Gastrocnemius medialis (tissue), 4 donors: ENCODE measurements around the gene B4GAT1. TPM values are rescaled to one million over a fixed set of nuclear protein-coding genes. Genes with fewer than 3 reads are reported as not detected.

Experiments
- ATAC-seq, 2 donors: fragments of 150-250 bp; one replicate each; pipeline ENCODE4 v1.9.1; 2016
- DNase-seq, 2 donors: peaks; one replicate each; pipeline ENCODE4 v3.0.0-alpha.2; 2019
- H3K27ac ChIP-seq, 4 donors: fragments of 200-600 bp; sonication (generic); 1 replicate in 1 of 4; 2 replicates in 3 of 4; pipeline ENCODE4 v1.5.1; 2016 to 2018; ENCODE audit warnings: mild to moderate bottlenecking in 2 of 4, moderate library complexity in 1 of 4
- H3K27me3 ChIP-seq, 3 donors: fragments of 200-600 bp; sonication (generic) in 2 of 3; 1 replicate in 1 of 3; 2 replicates in 2 of 3; pipeline versions ENCODE4 v1.5.1 to v1.6.0; 2016 to 2019; ENCODE audit warnings: mild to moderate bottlenecking in 1 of 3, moderate library complexity in 1 of 3
- H3K36me3 ChIP-seq, 2 donors: fragments of 200-600 bp; sonication (generic) in 1 of 2; one replicate each; pipeline ENCODE4 v1.5.1; 2017 to 2018
- H3K4me1 ChIP-seq, 2 donors: fragments of 200-600 bp; sonication (generic) in 1 of 2; one replicate each; pipeline ENCODE4 v1.5.1; 2016 to 2017; ENCODE audit warnings: mild to moderate bottlenecking in 2 of 2
- H3K4me3 ChIP-seq, 4 donors: fragments of 200-600 bp; sonication (generic) in 3 of 4; 1 replicate in 1 of 4; 2 replicates in 3 of 4; pipeline ENCODE4 v1.5.1; 2016 to 2019; ENCODE audit warnings: mild to moderate bottlenecking in 2 of 4
- H3K9me3 ChIP-seq, 3 donors: fragments of 200-600 bp; sonication (generic) in 2 of 3; 1 replicate in 1 of 3; 2 replicates in 2 of 3; pipeline ENCODE4 v1.5.1; 2016 to 2019
- CTCF ChIP-seq, 5 experiments: fragments of 450-650 bp in 3 of 5; fragments of 200-600 bp in 2 of 5; sonication (generic) in 2 of 5; IDR thresholded peaks in 4 of 5; conservative IDR thresholded peaks in 1 of 5; 1 replicate in 4 of 5; 2 replicates in 1 of 5; pipeline ENCODE4 v1.5.1; 2016 to 2019; ENCODE audit warnings: antibody characterized with exemption in 5 of 5, mild to moderate bottlenecking in 3 of 5, moderate library complexity in 3 of 5
- POLR2A ChIP-seq, 2 donors: fragments of 450-650 bp; IDR thresholded peaks; one replicate each; pipeline ENCODE4 v1.6.1; 2017; ENCODE audit warnings: antibody characterized with exemption in 2 of 2, mild to moderate bottlenecking in 2 of 2, moderate library complexity in 2 of 2
- in situ Hi-C, 4 donors: fragments of 200-750 bp; cut with MboI; loops; one replicate each; pipeline versions ENCODE4 v1.15.0 to v1.8.0; 2017; ENCODE audit warnings: low sequenced_read_pairs in 4 of 4
- intact Hi-C: fragments of 100-400 bp; cut with DNase I; formaldehyde crosslinking; loops from one replicate; pipeline ENCODE4 v1.15.1; 2023; ENCODE audit warnings: low total_unique reads
- total RNA-seq, 4 donors: library from RNA; depleted of rRNA; stranded (reverse); fragments of >200 nt; gene quantifications; one replicate each; pipeline versions ENCODE4 v1.1.0 to v1.2.3, GENCODE V29; 2016

B4GAT1 gene
- total RNA-seq, 4 donors from 2014 or later = 30.3 to 59.7 (median 40.4) TPM

- Histone ChIP-seq H3K4me3 (no peak overlapping the region), H3K4me1 (peaks cover 21 to 30% of the 10 kb centered on the region in 2 donors), H3K9me3 (no peaks in the 10 kb centered on the region), H3K27ac (no peak overlapping the region), H3K27me3 (no peaks in the 10 kb centered on the region), H3K36me3 (no peaks in the 10 kb centered on the region)
- DNase-seq = no peak
- no peak for ATAC-seq
- TF ChIP-seq CTCF (IDR thresholded peaks at IDR 0.05 in 4 of 5, conservative IDR thresholded peaks at IDR 0.05 in 1 of 5) (no peak), POLR2A (IDR thresholded peaks at IDR 0.05) (no peak)
- in situ Hi-C loops = no loop called here
- intact Hi-C loops = no loop called here
Measured at GRCh38 chr11:66330931-66331330, 16.5 kb downstream of the B4GAT1 start.

- no peaks in the 10 kb centered on the region for H3K9me3 ChIP-seq
- no peak overlapping the region for H3K27ac ChIP-seq
- no peak for ATAC-seq
- peaks cover 9 to 20% of the 10 kb centered on the region in 2 donors for H3K4me1 ChIP-seq
- DNase-seq = no peak
- intact Hi-C loops (no loop called here), in situ Hi-C loops (loop anchor here in 1 of 4 donors (5.0 kb wide), 1 partner anchor 58 kb away; no protein-coding TSS in a partner anchor)
- H3K27me3 ChIP-seq = no peaks in the 10 kb centered on the region
- H3K4me3 ChIP-seq = no peak overlapping the region
- H3K36me3 ChIP-seq = no peaks in the 10 kb centered on the region
- TF ChIP-seq CTCF (IDR thresholded peaks at IDR 0.05 in 4 of 5, conservative IDR thresholded peaks at IDR 0.05 in 1 of 5) = no peak
- TF ChIP-seq POLR2A (IDR thresholded peaks at IDR 0.05) = no peak
Measured at GRCh38 chr11:66329165-66329673, 18.2 kb downstream of the B4GAT1 start.

GRCh38 chr11:66328302-66329144 lies 18.9 kb downstream of the B4GAT1 start:
- Histone ChIP-seq H3K36me3 (no peaks in the 10 kb centered on the region), H3K4me3 (peak overlapping the region in 1 of 4 donors; percentile 26), H3K4me1 (peaks cover 9 to 20% of the 10 kb centered on the region in 2 donors), H3K27ac (peak overlapping the region in 3 of 4 donors; percentile 8 to 59 (median 21)), H3K27me3 (no peaks in the 10 kb centered on the region), H3K9me3 (no peaks in the 10 kb centered on the region)
- DNase-seq = peak in 1 of 2 donors; percentile 54
- in situ Hi-C loops = loop anchor here in 1 of 4 donors (5.0 kb wide), 1 partner anchor 59 kb away; no protein-coding TSS in a partner anchor
- intact Hi-C loops = loop anchor here (1.0 kb wide), 2 partner anchors 16 to 61 kb away; no protein-coding TSS in a partner anchor
- TF ChIP-seq CTCF (IDR thresholded peaks at IDR 0.05 in 4 of 5, conservative IDR thresholded peaks at IDR 0.05 in 1 of 5) (peak; percentile 81 to 96 (median 93)), POLR2A (IDR thresholded peaks at IDR 0.05) (no peak)
- ATAC-seq = peak; percentile 65 to 76

- in situ Hi-C loops = loop anchor here in 1 of 4 donors (5.0 kb wide), 1 partner anchor 59 kb away; no protein-coding TSS in a partner anchor
- peak; percentile 20 to 21 for ATAC-seq
- Histone ChIP-seq H3K36me3 (no peaks in the 10 kb centered on the region), H3K4me3 (no peak overlapping the region), H3K9me3 (no peaks in the 10 kb centered on the region), H3K27ac (peak overlapping the region in 3 of 4 donors; percentile 8 to 59 (median 21)), H3K27me3 (no peaks in the 10 kb centered on the region), H3K4me1 (peaks cover 9 to 20% of the 10 kb centered on the region in 2 donors)
- no peak for TF ChIP-seq CTCF (IDR thresholded peaks at IDR 0.05 in 4 of 5, conservative IDR thresholded peaks at IDR 0.05 in 1 of 5)
- TF ChIP-seq POLR2A (IDR thresholded peaks at IDR 0.05) = no peak
- DNase-seq = no peak
- intact Hi-C loops = loop anchor here (1.0 kb wide), 2 partner anchors 16 to 61 kb away; no protein-coding TSS in a partner anchor
Measured at GRCh38 chr11:66328031-66328301, 19.5 kb downstream of the B4GAT1 start.
